Cortex of kidney (tissue), 1 donor: ENCODE data around the gene SLC1A2.

ENCODE experiments used
- DNase-seq: peaks from one replicate; lab custom pipeline; 2025; lab: John Stamatoyannopoulos, UW

SLC1A2 gene

GRCh38 chr11:35324981-35325380 is 94.4 kb downstream of the SLC1A2 start:
- DNase-seq = no peak

- DNase-seq = no peak
Observed at GRCh38 chr11:35324183-35324886, 95.0 kb downstream of the SLC1A2 start.

GRCh38 chr11:35323076-35323868 is 96.1 kb downstream of the SLC1A2 start:
- no peak for DNase-seq

GRCh38 chr11:35322318-35322979 is 96.9 kb downstream of the SLC1A2 start:
- DNase-seq = no peak

GRCh38 chr11:35321532-35322317 is 97.6 kb downstream of the SLC1A2 start:
- DNase-seq = no peak

- DNase-seq = no peak
Observed at GRCh38 chr11:35321111-35321510, 98.2 kb downstream of the SLC1A2 start.

- DNase-seq = no peak
Observed at GRCh38 chr11:35318977-35319925, 100.1 kb downstream of the SLC1A2 start.

- no peak for DNase-seq
Observed at GRCh38 chr11:35318309-35318708, 101.0 kb downstream of the SLC1A2 start.

- no peak for DNase-seq
Observed at GRCh38 chr11:35317253-35317652, 102.1 kb downstream of the SLC1A2 start.

- no peak for DNase-seq
Observed at GRCh38 chr11:35316161-35316560, 103.2 kb downstream of the SLC1A2 start.

GRCh38 chr11:35313760-35314153 is 105.6 kb downstream of the SLC1A2 start:
- no peak for DNase-seq

GRCh38 chr11:35313066-35313759 is 106.1 kb downstream of the SLC1A2 start:
- DNase-seq = no peak

- no peak for DNase-seq
Observed at GRCh38 chr11:35311331-35311730, 108.0 kb downstream of the SLC1A2 start.

- DNase-seq = no peak
Observed at GRCh38 chr11:35308157-35308556, 111.2 kb downstream of the SLC1A2 start.

GRCh38 chr11:35307221-35307621 is 112.1 kb downstream of the SLC1A2 start:
- no peak for DNase-seq

- DNase-seq = no peak
Observed at GRCh38 chr11:35305670-35306382, 113.5 kb downstream of the SLC1A2 start.

GRCh38 chr11:35304900-35305460 is 114.4 kb downstream of the SLC1A2 start:
- no peak for DNase-seq

- no peak for DNase-seq
Observed at GRCh38 chr11:35304386-35304775, 115.0 kb downstream of the SLC1A2 start.
